Measurements from ENCODE around the gene CTCF.

The CTCF gene

DNA sequence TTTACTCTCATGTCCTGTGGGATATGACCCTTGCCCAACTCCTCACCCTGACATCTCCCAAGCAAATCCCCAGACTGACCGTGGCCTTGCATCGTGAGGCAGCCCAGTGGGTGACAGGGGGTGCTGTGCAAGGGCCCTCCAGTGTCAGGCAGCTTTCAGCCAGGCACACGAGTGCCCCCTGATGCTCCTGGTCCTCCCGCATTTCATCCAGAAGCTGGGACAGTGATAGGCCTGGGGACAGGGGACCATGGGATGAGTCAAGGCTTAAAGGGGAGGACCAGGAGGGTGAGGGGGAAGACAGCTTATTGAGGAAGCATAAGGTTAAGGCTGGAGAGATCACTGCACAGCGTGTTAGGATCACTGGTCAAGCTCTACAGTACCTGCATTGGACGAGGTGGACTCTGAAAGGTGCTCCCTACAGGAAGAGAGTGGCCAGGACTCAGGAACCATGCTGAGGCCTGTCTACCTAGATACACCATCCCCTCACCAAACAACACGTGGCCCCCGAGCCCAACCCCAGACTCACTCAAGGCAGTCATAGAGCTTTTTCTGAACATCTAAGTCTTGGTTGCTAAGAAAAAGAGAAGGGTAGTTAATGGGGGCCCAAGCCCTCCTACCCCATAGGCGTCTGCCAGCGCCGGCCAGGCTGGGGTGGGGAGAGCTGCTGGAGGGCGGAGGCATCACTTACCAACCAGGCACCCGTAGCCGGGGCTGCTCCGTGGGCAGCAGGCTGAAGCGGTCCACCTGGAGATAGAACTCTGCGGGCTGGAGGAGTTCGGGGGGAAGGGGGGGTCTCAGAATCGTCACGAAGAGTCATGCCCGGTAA is 96.7 kb downstream of the CTCF start:
- TF ChIP-seq, protein P1, sequence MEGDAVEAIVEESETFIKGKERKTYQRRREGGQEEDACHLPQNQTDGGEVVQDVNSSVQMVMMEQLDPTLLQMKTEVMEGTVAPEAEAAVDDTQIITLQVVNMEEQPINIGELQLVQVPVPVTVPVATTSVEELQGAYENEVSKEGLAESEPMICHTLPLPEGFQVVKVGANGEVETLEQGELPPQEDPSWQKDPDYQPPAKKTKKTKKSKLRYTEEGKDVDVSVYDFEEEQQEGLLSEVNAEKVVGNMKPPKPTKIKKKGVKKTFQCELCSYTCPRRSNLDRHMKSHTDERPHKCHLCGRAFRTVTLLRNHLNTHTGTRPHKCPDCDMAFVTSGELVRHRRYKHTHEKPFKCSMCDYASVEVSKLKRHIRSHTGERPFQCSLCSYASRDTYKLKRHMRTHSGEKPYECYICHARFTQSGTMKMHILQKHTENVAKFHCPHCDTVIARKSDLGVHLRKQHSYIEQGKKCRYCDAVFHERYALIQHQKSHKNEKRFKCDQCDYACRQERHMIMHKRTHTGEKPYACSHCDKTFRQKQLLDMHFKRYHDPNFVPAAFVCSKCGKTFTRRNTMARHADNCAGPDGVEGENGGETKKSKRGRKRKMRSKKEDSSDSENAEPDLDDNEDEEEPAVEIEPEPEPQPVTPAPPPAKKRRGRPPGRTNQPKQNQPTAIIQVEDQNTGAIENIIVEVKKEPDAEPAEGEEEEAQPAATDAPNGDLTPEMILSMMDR (conservative IDR thresholded peaks at IDR 0.05): no peak
- TF ChIP-seq ZFX (IDR thresholded peaks at IDR 0.05): no peak
- peak overlapping the region; percentile 80 for H3K27ac ChIP-seq

DNA sequence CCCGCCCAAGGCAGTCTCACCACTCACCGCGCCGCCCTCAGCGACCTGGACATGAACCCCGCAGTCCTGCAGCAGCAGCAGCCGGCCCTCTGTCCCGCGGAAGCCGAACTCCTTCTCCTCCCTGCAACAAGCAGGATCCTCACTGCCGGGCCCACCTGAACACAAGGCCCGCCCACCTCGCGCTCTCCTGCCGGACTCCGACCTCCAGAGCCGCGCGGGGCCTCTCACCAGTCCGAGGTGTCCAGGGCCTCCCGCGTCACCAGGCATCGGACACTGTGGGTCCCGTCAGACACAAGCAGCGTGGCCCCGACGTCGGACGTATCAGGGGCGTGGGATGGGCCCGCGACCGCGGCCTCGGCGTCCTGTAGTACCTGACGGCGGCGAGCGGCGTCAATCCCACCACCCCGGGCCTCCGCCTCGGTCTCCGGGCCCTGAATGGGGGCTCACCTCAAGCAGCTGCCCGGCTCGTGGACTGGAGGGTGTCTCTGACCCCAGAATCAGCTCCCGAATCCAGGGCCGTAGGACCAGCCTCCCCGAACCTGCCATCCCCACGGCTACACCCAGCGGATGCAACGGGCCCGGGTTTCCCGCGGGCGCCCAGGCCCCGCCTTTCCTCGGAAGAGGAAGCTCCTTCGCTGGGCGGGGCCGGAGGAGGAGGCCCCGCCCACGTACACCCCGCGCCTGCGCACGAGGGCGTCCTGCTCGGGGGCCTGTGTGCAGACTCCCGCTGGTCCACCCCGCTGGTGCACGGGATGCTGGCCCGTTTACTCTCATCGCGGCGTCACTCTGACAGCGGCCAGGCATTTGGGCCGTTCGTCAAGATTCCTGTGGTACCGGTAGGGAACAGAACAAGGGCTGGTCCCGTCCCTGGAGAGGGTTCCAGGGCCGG is 97.6 kb downstream of the CTCF start, which contains the start of gene ACD:
TSS of gene ACD (minus strand) at position 586 of the 889 bp plus-strand sequence. CDS start at position 546, 40 bp downstream.
- TF ChIP-seq ZFX (IDR thresholded peaks at IDR 0.05): peak; percentile 74; the same call in 1 of the 2 replicates
- TF ChIP-seq, protein P1 (conservative IDR thresholded peaks at IDR 0.05): no peak
- peak within 1 kb of the TSS; percentile 80 for H3K27ac ChIP-seq

DNA sequence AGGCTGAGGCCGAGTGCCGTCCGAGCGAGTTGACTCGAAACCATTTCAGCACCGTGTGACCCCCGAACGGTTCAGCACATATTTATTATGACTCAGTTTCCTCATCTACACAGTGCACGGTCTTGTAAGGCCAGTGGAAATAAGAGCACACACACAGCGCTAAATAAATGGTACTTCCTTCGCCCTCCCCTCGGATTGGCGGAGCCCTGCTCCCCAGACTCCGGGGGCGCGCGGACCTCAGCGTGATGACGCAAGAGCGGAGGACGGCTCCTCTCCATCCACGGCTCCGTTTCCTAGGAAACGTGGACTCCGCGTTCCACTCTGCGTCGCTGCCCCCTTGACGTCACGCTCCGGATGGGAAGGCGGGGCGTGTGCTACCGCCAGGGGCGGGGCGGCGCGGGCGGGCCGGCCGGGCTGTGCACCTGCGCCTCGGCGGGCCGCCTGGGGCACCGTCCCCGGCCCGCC is 98.3 kb downstream of the CTCF start, which contains the start of gene PARD6A:
TSS of gene PARD6A (plus strand) at position 397 of the 465 bp plus-strand sequence. CDS start 79 bp downstream, outside the sequence.
- H3K27ac ChIP-seq: peak within 1 kb of the TSS; percentile 80
- no peak for TF ChIP-seq ZFX (IDR thresholded peaks at IDR 0.05)
- TF ChIP-seq, protein P1 (conservative IDR thresholded peaks at IDR 0.05): no peak; the same call in 1 of the 2 replicates

DNA sequence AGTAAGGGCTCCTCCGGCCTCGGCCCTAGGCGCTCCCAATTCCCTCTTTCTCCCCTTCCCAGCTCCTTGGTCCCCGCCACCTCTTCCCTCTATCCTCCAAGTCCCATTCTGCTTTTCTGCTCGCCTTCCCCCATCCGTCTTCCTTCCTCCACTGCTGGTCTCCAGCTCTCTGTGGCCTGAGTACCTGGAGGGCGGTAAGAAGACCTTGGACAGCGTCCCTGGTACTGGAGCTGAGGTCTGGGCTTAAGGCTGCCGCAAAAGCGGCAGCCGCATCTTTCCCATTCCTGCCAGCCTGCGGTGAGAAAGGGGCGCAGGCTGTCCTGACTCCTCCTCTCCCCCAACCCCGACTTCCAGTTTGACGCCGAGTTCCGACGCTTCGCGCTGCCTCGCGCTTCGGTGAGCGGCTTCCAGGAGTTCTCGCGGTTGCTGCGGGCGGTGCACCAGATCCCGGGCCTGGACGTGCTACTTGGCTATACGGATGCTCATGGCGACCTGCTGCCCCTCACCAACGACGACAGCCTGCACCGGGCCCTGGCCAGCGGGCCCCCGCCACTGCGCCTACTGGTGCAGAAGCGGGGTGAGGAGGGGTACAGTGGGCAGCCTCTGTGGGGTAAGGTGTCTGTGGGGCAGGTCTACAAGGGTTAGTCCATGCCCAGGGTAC is 98.9 kb downstream of the CTCF start:
- TF ChIP-seq, protein P1 (conservative IDR thresholded peaks at IDR 0.05): no peak
- TF ChIP-seq ZFX (IDR thresholded peaks at IDR 0.05): no peak
- peak overlapping the region; percentile 80 for H3K27ac ChIP-seq

DNA sequence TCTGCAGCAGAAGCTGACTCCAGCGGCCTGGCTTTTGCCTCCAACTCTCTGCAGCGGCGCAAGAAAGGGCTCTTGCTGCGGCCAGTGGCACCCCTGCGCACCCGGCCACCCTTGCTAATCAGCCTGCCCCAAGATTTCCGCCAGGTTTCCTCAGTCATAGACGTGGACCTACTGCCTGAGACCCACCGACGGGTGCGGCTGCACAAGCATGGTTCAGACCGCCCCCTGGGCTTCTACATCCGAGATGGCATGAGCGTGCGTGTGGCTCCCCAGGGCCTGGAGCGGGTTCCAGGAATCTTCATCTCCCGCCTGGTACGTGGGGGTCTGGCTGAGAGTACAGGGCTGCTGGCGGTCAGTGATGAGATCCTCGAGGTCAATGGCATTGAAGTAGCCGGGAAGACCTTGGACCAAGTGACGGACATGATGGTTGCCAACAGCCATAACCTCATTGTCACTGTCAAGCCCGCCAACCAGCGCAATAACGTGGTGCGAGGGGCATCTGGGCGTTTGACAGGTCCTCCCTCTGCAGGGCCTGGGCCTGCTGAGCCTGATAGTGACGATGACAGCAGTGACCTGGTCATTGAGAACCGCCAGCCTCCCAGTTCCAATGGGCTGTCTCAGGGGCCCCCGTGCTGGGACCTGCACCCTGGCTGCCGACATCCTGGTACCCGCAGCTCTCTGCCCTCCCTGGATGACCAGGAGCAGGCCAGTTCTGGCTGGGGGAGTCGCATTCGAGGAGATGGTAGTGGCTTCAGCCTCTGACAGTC is 99.7 kb downstream of the CTCF start:
- peak overlapping the region; percentile 80; the same call in 1 of the 2 replicates for H3K27ac ChIP-seq
- TF ChIP-seq, protein P1 (conservative IDR thresholded peaks at IDR 0.05): no peak
- no peak for TF ChIP-seq ZFX (IDR thresholded peaks at IDR 0.05)

DNA sequence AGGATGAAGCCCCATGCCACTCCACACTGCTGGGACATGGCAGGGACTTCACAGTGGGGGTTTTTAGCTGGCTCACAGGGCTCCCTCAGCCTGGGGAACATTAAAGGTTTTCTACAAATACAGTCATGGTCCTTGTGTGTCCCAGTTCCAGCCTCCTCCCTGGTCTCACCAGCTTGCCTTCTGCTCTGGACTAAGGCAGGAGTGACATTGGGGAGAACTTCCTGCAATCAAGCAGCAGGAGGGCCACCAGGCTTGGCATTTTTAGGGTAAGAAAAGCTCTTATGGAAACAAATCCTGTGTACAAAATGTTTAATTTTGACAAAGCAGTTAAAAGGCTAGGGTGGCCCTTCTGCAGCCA is 100.3 kb downstream of the CTCF start:
- no peak for TF ChIP-seq ZFX (IDR thresholded peaks at IDR 0.05)
- TF ChIP-seq, protein P1 (conservative IDR thresholded peaks at IDR 0.05): no peak
- H3K27ac ChIP-seq: no peak overlapping the region

Measured in C4-2B (cell line).